Measurements from ENCODE around the gene FBL. TPM values are rescaled to one million over a fixed set of nuclear protein-coding genes. Genes with fewer than 3 reads are reported as not detected.

FBL gene
- total and polyA plus RNA-seq, 4 donors = 23.3 to 96.2 (median 57.7) TPM

DNA sequence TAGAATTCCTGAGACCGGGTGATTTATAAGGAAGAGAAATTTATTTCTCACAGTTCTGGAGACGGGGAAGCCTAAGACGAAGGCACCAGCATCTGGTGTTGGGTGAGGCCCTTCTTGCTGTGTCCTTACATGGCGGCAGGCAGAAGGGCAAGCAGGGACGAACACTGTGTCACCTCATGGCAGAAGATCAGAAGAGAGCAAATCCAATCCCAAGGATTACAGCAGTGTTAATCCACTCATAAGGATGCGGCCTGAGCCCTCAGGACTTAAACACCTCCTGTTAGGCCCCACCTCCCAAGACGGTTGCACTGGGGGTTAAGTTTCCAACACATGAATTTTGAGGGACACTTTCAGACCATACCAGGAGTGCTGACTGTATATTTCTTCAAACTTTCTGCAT, 6.7 kb upstream of the FBL start (continued):
- TF ChIP-seq, protein P1, sequence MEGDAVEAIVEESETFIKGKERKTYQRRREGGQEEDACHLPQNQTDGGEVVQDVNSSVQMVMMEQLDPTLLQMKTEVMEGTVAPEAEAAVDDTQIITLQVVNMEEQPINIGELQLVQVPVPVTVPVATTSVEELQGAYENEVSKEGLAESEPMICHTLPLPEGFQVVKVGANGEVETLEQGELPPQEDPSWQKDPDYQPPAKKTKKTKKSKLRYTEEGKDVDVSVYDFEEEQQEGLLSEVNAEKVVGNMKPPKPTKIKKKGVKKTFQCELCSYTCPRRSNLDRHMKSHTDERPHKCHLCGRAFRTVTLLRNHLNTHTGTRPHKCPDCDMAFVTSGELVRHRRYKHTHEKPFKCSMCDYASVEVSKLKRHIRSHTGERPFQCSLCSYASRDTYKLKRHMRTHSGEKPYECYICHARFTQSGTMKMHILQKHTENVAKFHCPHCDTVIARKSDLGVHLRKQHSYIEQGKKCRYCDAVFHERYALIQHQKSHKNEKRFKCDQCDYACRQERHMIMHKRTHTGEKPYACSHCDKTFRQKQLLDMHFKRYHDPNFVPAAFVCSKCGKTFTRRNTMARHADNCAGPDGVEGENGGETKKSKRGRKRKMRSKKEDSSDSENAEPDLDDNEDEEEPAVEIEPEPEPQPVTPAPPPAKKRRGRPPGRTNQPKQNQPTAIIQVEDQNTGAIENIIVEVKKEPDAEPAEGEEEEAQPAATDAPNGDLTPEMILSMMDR (IDR thresholded peaks at IDR 0.05; ENCODE audit: low read depth, low read length, missing input control) = no peak
- TF ChIP-seq NR2F2 (IDR thresholded peaks at IDR 0.05) (no peak), HNF4A (conservative IDR thresholded peaks at IDR 0.05) (no peak), JUND (IDR thresholded peaks at IDR 0.05) (no peak), RXRA (IDR thresholded peaks at IDR 0.05) (no peak), FOXA2 (IDR thresholded peaks at IDR 0.05) (no peak)

DNA sequence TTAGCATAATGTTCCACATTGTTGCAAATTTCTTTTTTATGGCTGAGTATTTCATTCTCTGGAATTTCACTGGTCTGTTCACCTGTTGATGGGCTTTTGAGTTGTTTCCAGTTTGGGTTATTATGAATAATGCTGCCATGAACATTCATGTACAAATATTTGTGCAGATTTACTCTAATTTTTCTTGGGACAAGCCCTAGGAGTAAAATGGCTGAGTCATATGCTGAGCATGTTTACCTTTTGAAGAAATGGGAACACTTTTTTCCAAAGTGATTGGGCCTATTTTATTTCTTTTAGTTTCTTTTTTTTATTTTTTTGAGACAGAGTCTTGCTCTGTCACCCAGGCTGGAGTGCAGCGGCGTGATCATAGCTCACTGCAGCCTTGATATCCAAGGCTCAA, 4.7 kb upstream of the FBL start:
- Histone ChIP-seq H3K9me3 (ENCODE audit: control insufficient read depth in 4 of 4, low read length in 3 of 4) (no peaks in the 10 kb centered on the region), H3K36me3 (ENCODE audit: control insufficient read depth in 4 of 4, insufficient read depth in 3 of 4, low read depth in 1 of 4, low read length in 3 of 4) (no peaks in the 10 kb centered on the region), H3K27me3 (ENCODE audit: control insufficient read depth in 4 of 4, insufficient read depth in 4 of 4, low read length in 3 of 4) (no peaks in the 10 kb centered on the region), H3K9ac (ENCODE audit: low read depth in 1 of 2, low read length in 2 of 2) (no peak overlapping the region), H3K4me1 (ENCODE audit: control insufficient read depth in 4 of 4, insufficient read depth in 4 of 4, low read length in 3 of 4) (peaks cover 0 to 5% (median 2%) of the 10 kb centered on the region in 4 donors), H3K27ac (ENCODE audit: low read depth in 1 of 2, low read length in 2 of 2) (no peak overlapping the region), H3K4me3 (ENCODE audit: low read depth in 1 of 3, low read length in 3 of 3) (no peak overlapping the region)
- WGBS = 94% methylated on average over 2 of the region's 2 CpGs
- DNase-seq (ENCODE audit: low spot score) = no peak
- TF ChIP-seq NR2F2 (IDR thresholded peaks at IDR 0.05) = no peak
- TF ChIP-seq HNF4G (IDR thresholded peaks at IDR 0.05) = no peak
- TF ChIP-seq SP1 (IDR thresholded peaks at IDR 0.05) = no peak
- no peak for TF ChIP-seq TAF1 (conservative IDR thresholded peaks at IDR 0.05)
- TF ChIP-seq EGR1 (IDR thresholded peaks at IDR 0.05; ENCODE audit: low read depth in 2 of 2) = no peak
- TF ChIP-seq RAD21 (IDR thresholded peaks at IDR 0.05) = no peak
- TF ChIP-seq, protein P2, sequence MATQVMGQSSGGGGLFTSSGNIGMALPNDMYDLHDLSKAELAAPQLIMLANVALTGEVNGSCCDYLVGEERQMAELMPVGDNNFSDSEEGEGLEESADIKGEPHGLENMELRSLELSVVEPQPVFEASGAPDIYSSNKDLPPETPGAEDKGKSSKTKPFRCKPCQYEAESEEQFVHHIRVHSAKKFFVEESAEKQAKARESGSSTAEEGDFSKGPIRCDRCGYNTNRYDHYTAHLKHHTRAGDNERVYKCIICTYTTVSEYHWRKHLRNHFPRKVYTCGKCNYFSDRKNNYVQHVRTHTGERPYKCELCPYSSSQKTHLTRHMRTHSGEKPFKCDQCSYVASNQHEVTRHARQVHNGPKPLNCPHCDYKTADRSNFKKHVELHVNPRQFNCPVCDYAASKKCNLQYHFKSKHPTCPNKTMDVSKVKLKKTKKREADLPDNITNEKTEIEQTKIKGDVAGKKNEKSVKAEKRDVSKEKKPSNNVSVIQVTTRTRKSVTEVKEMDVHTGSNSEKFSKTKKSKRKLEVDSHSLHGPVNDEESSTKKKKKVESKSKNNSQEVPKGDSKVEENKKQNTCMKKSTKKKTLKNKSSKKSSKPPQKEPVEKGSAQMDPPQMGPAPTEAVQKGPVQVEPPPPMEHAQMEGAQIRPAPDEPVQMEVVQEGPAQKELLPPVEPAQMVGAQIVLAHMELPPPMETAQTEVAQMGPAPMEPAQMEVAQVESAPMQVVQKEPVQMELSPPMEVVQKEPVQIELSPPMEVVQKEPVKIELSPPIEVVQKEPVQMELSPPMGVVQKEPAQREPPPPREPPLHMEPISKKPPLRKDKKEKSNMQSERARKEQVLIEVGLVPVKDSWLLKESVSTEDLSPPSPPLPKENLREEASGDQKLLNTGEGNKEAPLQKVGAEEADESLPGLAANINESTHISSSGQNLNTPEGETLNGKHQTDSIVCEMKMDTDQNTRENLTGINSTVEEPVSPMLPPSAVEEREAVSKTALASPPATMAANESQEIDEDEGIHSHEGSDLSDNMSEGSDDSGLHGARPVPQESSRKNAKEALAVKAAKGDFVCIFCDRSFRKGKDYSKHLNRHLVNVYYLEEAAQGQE (IDR thresholded peaks at IDR 0.05) = no peak
- TF ChIP-seq, protein P3, sequence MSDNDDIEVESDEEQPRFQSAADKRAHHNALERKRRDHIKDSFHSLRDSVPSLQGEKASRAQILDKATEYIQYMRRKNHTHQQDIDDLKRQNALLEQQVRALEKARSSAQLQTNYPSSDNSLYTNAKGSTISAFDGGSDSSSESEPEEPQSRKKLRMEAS (IDR thresholded peaks at IDR 0.05) = no peak

DNA sequence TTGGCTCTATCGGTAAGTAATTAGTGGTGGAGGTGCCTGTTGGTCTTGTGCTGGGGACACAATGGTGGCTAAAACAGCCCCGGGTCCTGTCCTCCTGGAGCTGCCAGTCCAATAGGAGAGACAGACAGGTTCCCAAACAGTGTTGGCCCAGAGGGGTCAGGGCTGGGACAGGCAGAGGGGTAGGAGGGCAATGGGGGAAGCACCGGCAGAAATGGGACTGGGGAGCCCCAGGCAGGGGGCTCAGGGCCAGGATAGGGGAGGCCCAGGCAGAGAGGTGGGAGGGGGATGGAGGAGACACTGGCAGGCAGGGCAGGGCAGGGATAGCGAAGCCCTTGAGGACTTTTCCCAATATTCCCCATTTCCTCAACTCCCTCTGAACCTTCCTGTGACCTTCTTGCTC, 2.2 kb upstream of the FBL start:
- TF ChIP-seq FOXA2 (IDR thresholded peaks at IDR 0.05) (no peak), JUND (IDR thresholded peaks at IDR 0.05) (no peak), HNF4A (conservative IDR thresholded peaks at IDR 0.05) (no peak), RAD21 (IDR thresholded peaks at IDR 0.05) (no peak), SP1 (IDR thresholded peaks at IDR 0.05) (no peak), EGR1 (IDR thresholded peaks at IDR 0.05; ENCODE audit: low read depth in 2 of 2) (no peak)
- TF ChIP-seq, protein P3 (IDR thresholded peaks at IDR 0.05) = no peak
- TF ChIP-seq, protein P4, sequence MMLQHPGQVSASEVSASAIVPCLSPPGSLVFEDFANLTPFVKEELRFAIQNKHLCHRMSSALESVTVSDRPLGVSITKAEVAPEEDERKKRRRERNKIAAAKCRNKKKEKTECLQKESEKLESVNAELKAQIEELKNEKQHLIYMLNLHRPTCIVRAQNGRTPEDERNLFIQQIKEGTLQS (IDR thresholded peaks at IDR 0.05) = no peak
- TF ChIP-seq, protein P1 (IDR thresholded peaks at IDR 0.05; ENCODE audit: low read depth, low read length, missing input control) = no peak
- TF ChIP-seq, protein P5, sequence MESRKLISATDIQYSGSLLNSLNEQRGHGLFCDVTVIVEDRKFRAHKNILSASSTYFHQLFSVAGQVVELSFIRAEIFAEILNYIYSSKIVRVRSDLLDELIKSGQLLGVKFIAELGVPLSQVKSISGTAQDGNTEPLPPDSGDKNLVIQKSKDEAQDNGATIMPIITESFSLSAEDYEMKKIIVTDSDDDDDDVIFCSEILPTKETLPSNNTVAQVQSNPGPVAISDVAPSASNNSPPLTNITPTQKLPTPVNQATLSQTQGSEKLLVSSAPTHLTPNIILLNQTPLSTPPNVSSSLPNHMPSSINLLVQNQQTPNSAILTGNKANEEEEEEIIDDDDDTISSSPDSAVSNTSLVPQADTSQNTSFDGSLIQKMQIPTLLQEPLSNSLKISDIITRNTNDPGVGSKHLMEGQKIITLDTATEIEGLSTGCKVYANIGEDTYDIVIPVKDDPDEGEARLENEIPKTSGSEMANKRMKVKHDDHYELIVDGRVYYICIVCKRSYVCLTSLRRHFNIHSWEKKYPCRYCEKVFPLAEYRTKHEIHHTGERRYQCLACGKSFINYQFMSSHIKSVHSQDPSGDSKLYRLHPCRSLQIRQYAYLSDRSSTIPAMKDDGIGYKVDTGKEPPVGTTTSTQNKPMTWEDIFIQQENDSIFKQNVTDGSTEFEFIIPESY (IDR thresholded peaks at IDR 0.05) = no peak
- no peaks in the 10 kb centered on the region for H3K36me3 ChIP-seq (ENCODE audit: control insufficient read depth in 4 of 4, insufficient read depth in 3 of 4, low read depth in 1 of 4, low read length in 3 of 4)
- H3K4me1 ChIP-seq (ENCODE audit: control insufficient read depth in 4 of 4, insufficient read depth in 4 of 4, low read length in 3 of 4) = peaks cover 6 to 22% (median 15%) of the 10 kb centered on the region in 4 donors
- H3K4me3 ChIP-seq (ENCODE audit: low read depth in 1 of 3, low read length in 3 of 3) = no peak overlapping the region
- H3K9me3 ChIP-seq (ENCODE audit: control insufficient read depth in 4 of 4, low read length in 3 of 4) = no peaks in the 10 kb centered on the region
- no peak overlapping the region for H3K27ac ChIP-seq (ENCODE audit: low read depth in 1 of 2, low read length in 2 of 2)
- H3K27me3 ChIP-seq (ENCODE audit: control insufficient read depth in 4 of 4, insufficient read depth in 4 of 4, low read length in 3 of 4) = no peaks in the 10 kb centered on the region
- 94% methylated on average over 4 of the region's 4 CpGs for WGBS
- no peak overlapping the region for H3K9ac ChIP-seq (ENCODE audit: low read depth in 1 of 2, low read length in 2 of 2)
- no peak for DNase-seq (ENCODE audit: low spot score)

Data from liver (tissue), 9 donors.